Amniotic epithelial cell (primary cell): ENCODE data around the gene POU2AF2.
A peak's percentile ranks its signal among the peaks of the same experiment; 100 is the strongest.
"Not testable (repeated sequence)": the region's sequence is repeated elsewhere in the genome, so short reads cannot be mapped to it uniquely, and the experiment has no call there.

ENCODE experiments used
- DNase-seq: peaks from one replicate; pipeline ENCODE4 v3.0.0-alpha.2; 2010; ENCODE audit warnings: low read depth

Gene POU2AF2

DNA sequence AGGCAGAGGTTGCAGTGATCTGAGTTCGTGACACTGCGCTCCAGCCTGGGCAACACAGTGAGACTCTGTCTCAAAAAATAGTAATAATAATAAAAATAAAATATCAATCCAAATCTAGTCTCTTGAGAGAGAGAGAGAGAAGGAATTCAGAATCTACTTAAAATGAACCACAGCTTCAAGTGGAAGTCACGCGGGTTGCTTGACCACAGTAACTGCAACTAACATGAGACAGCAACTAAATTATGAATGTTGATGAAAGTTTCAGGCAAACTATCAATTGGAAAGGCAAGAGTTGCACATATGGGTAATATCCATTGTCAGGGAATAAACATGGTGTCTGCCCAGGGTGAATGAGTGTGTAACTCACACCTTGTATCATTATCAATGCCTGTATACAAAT is 12.5 kb downstream of the POU2AF2 start:
- no peak for DNase-seq

DNA sequence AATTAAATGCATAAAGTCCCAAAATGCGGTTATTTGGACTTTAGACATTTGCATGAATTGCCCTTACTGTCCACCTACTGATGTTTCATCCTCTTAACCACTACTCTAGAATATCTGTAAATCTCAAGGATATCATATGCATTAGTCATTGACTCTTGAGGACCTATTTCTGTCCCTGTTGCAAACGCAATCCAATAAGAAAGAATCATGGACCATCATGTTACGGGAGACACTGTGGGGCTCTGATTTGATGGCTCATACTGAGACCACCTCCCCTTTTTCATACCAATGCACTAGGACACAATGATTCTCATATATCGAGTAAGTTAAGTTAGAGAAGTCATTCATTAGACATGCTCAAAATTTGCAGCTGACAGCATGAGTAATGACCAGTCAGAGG is 14.4 kb downstream of the POU2AF2 start:
- DNase-seq = peak; percentile 18

DNA sequence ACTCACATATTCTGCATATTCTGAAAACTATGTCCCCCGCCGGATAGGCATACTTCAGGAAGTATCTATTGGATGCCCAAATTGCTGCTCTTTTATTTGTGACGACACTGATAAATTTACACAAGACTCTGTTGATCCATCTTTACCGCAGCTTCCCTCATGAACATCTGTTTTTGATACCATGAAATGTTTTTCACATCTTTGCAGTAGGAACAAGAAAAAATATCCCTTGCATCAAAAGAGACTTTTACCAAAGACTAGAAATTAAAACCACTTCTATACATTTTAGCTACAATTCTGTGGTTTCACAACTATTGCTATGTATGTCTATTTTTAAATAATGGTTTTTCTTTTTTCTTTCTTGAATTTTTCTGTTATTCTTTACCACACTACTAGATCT is 15.3 kb downstream of the POU2AF2 start:
- DNase-seq = no peak

- no peak for DNase-seq
Observed at GRCh38 chr11:111264646-111265045, 19.1 kb downstream of the POU2AF2 start.

GRCh38 chr11:111265421-111265820 is 19.9 kb downstream of the POU2AF2 start:
- no peak for DNase-seq

GRCh38 chr11:111268303-111268702 is 22.8 kb downstream of the POU2AF2 start:
- DNase-seq = not testable (repeated sequence)

- DNase-seq = peak; percentile 30
Observed at GRCh38 chr11:111269146-111269868, 23.8 kb downstream of the POU2AF2 start.

DNA sequence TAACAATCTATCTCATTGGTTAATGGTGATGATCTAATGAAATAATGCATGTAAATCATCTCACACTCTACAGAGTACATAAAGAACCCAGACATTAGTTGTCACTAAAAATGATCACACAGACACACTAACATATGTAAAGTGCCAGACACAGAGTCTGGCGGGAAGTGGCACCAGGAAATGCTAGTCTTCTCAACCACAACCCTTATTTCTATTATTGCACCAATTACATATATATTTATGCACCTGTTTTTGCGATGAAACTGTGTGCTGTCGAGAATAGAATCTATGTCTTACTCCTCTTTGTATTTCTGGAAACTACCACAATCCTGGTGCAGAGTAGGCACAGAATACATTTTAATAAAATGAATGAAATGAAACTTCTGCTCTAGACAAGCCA is 26.9 kb downstream of the POU2AF2 start:
- DNase-seq = no peak

DNA sequence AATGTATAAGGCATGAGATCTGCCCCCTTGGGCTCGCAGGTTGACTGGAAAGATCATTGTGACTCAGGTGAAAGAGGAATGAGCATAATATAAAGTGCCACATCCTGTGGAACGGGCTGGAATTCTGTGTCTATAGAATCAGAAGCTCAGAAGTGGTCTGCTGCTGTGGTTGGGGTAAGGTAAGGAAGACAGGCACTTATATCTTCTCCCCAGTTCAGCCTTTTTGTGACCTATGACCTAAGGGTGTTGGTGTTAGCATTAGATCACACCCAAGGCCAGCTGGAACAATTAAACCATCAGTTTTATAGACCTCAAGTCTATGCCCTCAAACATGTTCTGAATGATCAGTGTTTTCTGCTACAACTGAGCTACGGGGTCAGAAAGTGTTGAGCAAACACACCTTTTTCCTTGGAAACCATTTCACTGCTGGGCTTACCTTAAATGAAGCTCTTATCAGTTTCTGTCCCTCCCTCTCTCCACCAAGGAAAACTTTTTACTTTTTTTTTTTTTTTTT is 37.1 kb downstream of the POU2AF2 start:
- DNase-seq = no peak

DNA sequence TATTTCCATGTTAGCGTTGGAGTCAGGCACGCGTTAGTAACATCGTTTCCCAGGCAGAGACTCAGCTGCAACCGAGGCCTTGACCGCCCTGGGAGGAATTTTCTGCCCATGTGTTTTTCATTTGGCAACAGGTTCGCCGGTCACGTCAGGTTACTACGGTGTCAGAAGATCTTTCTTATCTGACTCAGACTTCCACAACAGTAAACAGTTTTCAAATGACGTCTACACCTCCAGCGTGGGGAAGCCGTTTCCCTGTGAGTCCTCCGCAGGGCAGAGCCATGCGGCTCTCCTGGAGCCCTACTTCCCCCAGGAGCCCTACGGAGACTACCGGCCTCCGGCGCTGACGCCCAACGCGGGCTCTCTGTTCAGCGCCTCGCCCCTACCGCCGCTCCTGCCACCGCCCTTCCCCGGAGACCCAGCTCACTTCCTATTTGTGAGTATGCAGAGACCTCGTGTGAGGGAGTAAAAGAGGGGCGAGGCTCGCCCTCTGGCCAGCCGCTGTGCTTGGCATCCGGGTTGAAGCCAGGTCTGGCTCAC is 38.5 kb downstream of the POU2AF2 start:
- peak; percentile 93 for DNase-seq

DNA sequence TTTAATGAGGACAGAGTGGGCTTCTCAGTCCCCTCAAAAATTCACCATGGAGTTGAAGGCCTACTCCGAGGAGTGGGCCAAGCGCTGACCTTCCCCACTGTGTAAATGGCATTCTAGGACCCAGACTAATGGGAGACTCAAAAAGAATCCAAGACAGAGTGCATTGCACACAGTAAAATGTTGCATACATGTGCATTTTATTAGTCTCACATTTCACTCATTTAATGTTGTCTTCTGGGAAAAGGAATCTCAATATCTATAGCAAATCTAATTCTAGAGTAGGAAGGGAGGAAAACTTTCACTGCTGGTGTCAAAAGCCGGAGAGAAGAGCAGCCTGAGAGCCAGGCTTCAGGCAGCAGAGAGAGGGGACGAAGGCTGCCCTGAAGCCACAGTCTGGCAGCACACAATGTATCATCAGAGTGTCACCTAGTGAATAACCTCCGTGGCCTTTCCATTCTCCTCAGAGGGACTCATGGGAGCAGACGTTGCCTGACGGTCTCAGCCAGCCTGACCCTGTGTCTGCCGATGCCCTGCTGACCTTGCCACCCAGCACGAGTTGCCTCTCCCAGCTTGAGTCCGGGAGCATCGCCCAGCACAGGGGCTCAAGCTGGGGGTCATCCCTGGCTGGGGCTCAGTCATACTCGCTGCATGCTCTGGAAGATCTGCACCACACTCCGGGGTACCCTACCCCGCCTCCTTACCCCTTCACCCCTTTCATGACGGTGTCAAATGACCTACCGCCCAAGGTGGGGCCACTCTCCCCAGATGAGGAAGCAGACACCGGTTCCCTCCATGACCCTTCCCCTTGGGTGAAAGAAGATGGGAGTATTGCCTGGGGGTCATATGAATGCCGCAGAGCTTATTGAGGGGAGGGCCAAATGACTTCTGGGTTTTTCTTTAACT is 39.9 kb downstream of the POU2AF2 start:
- DNase-seq = no peak

GRCh38 chr11:111291764-111292163 is 46.2 kb downstream of the POU2AF2 start:
- no peak for DNase-seq

GRCh38 chr11:111292408-111292807 is 46.9 kb downstream of the POU2AF2 start:
- not testable (repeated sequence) for DNase-seq

DNA sequence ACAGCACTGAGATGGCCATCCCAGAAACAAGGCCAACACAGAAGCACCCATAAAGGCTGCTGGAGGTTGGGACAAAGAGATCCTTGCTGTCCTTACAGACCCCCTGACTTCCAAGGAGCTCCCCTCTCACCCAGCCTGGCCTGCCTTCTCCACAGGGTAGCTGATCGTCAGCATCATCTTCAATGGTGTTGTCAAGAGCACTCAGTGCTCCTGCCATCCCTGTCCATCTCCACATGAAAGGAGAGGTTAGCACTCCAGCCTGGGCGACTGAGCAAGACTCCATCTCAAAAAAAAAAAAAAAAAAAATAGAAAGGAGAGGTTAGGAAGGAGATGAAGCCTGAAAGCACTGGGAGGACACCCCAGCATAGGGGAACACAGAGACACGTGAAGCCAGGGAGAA is 50.7 kb downstream of the POU2AF2 start:
- DNase-seq = no peak

- no peak for DNase-seq
Observed at GRCh38 chr11:111297696-111298095, 52.2 kb downstream of the POU2AF2 start.

GRCh38 chr11:111298413-111299100 is 53.0 kb downstream of the POU2AF2 start, which contains the start of gene POU2AF3:
TSS of gene POU2AF3 (plus strand) at chr11:111298546. CDS start at chr11:111298582, 36 bp downstream.
- DNase-seq = no peak

DNA sequence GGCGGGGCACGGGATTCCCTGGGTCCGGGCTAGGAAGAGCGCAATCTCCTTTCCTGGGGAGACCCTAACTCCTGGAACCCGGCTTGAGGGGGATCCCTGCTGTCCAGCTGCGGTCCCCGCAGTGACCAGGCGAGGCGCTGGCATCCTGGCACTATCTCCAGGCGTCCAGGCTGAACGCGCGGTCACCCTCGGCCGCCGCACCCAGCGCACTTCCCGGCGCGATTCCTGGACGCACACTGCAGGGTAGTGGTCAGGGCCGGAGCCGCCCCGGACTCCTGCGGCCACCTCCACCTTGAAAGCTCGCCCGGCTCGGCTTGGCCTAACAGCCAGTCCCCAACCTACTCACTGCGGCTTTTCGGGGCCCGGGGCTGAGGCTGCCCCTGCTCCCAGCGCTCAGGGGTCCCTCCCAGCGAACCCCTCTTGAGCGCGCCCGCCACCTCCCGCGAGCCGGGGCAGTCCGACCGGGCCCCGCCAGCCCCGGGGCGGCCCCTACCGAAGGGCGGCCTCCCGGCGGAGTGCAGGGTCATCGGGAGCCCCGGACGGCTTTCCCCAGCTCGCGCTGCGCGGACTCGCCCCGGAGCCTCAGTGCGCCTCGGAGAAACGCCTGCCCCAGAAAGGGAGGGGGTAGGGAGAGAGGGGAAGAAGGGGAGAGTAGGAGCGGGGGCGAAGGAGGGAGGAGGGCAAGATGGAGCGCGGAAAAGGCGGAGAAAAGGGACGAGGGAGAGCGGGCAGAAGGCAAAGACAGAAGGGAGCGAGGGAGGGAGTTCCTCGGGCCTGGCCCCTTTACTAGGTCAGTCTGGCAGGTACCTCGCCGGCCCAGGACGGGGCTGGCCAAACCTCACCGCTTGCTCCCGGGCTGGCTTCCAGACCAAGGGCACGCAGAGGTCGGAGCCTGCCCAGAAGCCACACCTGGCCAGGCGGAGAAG is 53.8 kb downstream of the POU2AF2 start:
- DNase-seq = peak; percentile 8

DNA sequence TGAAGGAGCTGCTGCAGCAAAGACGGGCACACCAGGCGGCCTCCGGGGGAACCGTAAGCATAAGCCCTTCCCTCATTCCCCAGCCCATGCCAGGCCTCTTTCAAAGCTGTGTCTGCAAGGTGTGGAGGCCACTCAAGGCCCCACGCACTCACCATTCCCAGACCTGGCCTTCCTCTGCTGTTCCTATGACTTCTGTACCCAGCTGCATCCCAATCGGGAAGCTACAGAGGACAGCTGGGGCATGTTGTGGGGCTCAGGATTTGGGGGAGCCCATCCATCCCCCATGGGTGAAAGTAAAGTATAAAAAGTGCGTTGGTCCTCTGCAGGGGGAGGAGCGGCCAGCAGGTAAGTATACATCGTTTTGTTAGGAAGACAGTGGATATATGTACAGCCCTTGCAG is 55.0 kb downstream of the POU2AF2 start:
- DNase-seq = no peak

DNA sequence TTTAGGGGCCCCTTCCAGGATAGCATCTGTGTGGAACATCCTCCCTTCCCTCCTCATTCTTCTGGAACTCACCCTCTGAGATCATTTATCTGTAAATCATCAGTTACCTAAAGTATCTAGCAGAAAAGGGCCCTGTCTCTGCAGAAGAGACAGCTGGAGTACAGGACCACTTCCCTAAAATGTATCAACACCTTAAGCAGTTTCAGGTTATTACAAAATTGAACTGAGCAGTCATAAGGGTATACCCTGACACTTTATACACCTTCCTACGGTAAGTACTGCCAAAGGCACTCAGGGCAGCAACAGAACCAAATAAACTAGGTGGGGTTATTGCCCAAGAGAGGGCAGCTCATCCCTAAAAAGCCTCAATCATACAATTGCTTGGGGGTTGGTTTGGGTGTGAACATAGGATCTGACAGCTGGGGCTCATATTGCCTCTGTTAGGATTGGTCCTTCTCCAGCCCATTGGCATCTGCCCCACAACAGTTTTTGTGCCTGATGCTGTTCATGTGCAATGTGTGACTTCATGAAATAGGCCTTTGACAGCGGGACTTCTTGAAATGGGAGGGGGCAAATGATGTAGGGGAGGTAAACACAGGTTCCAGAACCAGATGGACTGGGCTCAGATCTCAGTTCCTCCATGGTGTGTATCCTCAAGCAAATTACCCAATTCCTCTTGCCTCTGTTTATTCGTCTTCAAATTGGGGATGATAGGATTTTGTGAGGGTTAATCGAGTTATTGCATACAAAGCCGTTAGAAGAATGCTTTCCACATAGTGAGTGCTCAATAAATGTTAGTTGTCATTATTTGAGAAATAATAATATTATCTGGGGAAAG is 55.7 kb downstream of the POU2AF2 start:
- no peak for DNase-seq

- DNase-seq = no peak
Observed at GRCh38 chr11:111301842-111302118, 56.3 kb downstream of the POU2AF2 start.
